ENCODE measurements around the gene BRD9. TPM values are rescaled to one million over a fixed set of nuclear protein-coding genes. Genes with fewer than 3 reads are reported as not detected.
"Not testable (repeated sequence)": the region's sequence is repeated elsewhere in the genome, so short reads cannot be mapped to it uniquely, and the experiment has no call there.

The BRD9 gene
- total RNA-seq, 1 donor from 2014 or later: 21.2 TPM

- peak; percentile 15 for ATAC-seq
Measured at GRCh38 chr5:922436-923280, 30.1 kb upstream of the BRD9 start.

GRCh38 chr5:921456-922435 lies 29.1 kb upstream of the BRD9 start:
- ATAC-seq: no peak

- ATAC-seq: no peak
Measured at GRCh38 chr5:920321-920720, 27.7 kb upstream of the BRD9 start.

GRCh38 chr5:919356-920000 lies 26.9 kb upstream of the BRD9 start:
- no peak for ATAC-seq

- ATAC-seq: not testable (repeated sequence)
Measured at GRCh38 chr5:918717-919116, 26.1 kb upstream of the BRD9 start.

GRCh38 chr5:916441-917293 lies 24.1 kb upstream of the BRD9 start:
- no peak for ATAC-seq

- no peak for ATAC-seq
Measured at GRCh38 chr5:915946-916345, 23.3 kb upstream of the BRD9 start.

- ATAC-seq: not testable (repeated sequence)
Measured at GRCh38 chr5:915346-915745, 22.7 kb upstream of the BRD9 start.

- no peak for ATAC-seq
Measured at GRCh38 chr5:914612-915011, 22.0 kb upstream of the BRD9 start.

- no peak for ATAC-seq
Measured at GRCh38 chr5:914174-914573, 21.6 kb upstream of the BRD9 start.

GRCh38 chr5:912280-913091 lies 19.9 kb upstream of the BRD9 start:
- ATAC-seq: peak; percentile 97

- no peak for ATAC-seq
Measured at GRCh38 chr5:911601-912000, 19.0 kb upstream of the BRD9 start.

- no peak for ATAC-seq
Measured at GRCh38 chr5:910769-911160, 18.2 kb upstream of the BRD9 start.

- ATAC-seq: no peak
Measured at GRCh38 chr5:909994-910768, 17.6 kb upstream of the BRD9 start.

GRCh38 chr5:909086-909485 lies 16.5 kb upstream of the BRD9 start:
- peak; percentile 46 for ATAC-seq

- ATAC-seq: no peak
Measured at GRCh38 chr5:908172-908571, 15.6 kb upstream of the BRD9 start.

- ATAC-seq: no peak
Measured at GRCh38 chr5:907366-907910, 14.8 kb upstream of the BRD9 start.

- no peak for ATAC-seq
Measured at GRCh38 chr5:905139-905642, 12.6 kb upstream of the BRD9 start.

- ATAC-seq: no peak
Measured at GRCh38 chr5:903756-904096, 11.1 kb upstream of the BRD9 start.
